ENCODE data around the gene TPCN2.

The TPCN2 gene

GRCh38 chr11:69114811-69115523 lies 66.2 kb downstream of the TPCN2 start:
- DNase-seq: no peak

- no peak for DNase-seq
Observed at GRCh38 chr11:69115586-69116560, 67.1 kb downstream of the TPCN2 start.

- DNase-seq: no peak
Observed at GRCh38 chr11:69116671-69117070, 67.9 kb downstream of the TPCN2 start.

GRCh38 chr11:69119190-69119589 lies 70.5 kb downstream of the TPCN2 start:
- DNase-seq: no peak

DNA sequence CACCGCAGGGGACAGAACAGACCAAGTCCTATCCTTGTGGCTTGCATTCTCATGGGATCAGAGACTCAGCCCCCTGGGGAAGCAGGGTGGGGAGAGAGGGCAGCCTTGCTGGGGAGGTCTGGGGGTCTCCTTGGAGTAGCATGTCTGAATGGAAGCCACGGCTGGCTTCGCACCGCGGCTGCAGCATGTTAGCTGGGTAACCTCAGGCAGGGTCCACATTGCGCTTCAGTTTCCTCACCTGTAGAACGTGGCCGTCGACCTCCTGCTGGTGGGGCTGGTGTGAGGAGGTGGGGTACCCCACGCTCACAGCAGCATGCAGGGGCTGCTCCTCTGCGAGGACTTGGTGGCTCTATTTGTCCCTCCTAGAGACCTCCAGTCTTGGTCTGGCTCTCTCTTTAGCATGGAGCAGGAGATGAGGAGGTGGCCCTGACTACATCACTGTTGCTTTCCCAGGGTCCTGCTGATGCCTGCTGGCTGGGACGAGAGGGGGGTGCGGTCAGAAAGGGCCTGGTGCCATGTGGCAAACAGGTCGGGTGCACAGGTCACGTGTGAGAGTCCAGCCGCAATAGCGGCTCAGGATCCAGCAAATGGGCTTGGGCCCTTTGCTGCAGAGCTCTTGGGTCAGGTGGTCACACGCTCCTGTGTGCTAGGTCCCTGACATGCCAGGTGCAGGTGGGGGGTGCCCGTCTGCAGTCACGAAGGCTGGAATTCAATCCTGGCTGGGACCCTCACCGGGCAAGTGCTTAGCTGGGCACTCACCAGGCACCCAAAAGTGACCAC lies 71.6 kb downstream of the TPCN2 start:
- no peak for DNase-seq

DNA sequence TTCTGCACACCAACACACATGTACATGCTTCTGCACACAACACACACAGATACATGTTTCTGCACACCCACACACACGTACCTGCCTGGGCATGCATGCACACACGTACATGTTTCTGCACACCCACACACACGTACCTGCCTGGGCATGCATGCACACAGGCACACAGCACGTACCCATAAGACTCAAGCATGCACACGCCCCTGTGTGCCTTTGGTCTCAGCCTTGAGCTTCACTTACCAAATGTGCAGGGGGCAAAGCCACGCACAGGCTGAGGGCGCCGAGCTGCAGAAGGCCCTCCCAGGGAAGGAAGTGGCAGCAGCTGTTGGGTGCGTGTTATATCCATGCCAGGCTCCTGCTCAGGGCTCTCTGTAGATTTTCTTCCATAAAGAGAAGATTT lies 72.3 kb downstream of the TPCN2 start:
- no peak for DNase-seq

- no peak for DNase-seq
Observed at GRCh38 chr11:69121621-69122325, 73.0 kb downstream of the TPCN2 start.

DNA sequence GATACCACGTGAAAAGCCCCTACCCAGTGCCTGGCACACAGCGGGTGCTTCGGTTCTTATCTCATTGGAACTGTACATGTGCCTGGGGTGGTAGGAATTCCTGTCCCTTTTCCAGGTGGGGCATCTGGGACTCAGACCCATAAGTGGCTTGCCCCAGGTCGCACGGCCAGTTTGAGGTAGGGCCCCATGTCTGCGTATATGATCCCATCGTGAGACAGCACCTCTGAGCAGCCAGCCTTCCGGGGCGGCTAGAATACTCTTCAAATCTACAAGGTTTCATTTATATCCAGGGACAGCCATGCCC lies 73.5 kb downstream of the TPCN2 start:
- no peak for DNase-seq

DNA sequence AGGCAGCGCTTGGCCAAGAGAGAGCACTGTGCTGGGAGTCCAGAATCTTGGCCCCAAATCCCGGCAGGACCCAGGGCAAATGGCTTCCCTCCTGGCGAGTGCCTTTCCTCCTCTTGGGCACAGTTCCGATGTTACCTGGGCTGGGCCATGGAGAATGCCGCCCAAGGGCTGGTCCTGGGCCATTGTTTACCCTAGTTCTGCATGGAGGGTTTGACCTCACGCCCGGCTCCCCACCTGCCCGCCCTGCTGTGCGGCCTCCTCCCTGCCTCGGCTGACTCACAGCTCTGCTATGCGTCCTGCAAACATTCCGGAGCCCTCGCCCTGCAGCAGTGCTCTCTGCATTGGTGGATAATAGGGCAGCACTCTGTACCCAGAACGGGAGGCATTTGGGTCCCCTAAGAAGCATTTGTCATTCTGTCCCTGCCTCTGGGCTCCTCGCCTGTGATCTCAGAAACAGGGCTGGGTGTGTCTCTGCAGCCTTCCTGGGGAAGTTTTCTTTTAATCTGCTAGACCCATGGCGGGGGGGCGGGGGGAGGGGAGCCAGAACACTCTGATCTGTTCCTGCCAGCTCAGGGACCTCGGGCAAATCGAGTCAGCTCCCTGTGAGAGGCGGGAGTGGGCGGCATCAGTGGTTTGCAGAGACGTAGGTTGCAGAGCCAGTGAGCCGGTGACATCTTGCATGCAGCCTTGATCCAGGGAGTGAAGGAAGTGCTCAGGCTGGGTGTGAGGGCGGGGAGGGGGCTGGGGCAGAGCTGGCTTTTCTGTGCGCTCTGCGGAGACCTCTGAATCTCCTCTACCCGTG lies 74.1 kb downstream of the TPCN2 start:
- peak in 1 of 2 experiments; percentile 38 for DNase-seq

GRCh38 chr11:69123593-69124545 lies 75.1 kb downstream of the TPCN2 start:
- no peak for DNase-seq

DNA sequence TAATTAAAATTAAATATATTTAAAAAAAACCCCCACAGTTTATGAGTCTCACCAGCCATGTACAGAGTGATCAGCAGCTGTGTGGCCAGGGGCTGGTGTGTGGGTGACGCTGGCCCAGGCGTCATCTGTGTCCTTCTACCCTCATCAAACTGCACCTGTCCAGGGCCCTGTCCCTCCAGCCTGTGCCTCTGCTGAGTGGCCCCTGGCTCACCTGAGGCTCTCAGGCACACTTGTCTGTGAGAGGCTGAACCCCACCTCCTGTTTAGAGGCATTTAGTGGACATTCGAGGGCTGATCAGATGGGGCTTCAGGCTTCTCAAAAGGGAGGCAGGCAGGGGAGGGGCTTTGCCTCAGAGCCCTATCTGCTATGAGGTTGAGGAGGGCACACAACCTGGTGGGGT lies 77.1 kb downstream of the TPCN2 start:
- no peak for DNase-seq

- DNase-seq: no peak
Observed at GRCh38 chr11:69126286-69126685, 77.6 kb downstream of the TPCN2 start.

- no peak for DNase-seq
Observed at GRCh38 chr11:69127081-69127850, 78.5 kb downstream of the TPCN2 start.

DNA sequence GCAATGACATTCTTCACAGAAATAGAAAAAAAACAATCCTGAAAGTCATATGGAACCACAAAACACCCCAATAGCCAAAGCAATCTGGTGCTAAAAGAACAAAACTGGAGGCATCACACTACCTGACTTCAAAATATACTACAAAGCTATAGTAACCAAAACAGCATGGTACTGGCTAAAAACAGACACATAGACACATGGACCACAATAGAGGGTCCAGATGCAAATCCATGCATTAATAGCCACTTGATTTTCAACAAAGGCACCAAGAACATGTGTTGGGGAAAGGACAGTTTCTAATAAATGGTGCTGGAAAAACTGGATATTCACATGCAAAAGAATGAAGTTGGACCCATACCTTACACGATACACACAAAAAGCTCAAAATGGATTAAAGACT lies 79.2 kb downstream of the TPCN2 start:
- DNase-seq: no peak

- DNase-seq: no peak
Observed at GRCh38 chr11:69129053-69129452, 80.3 kb downstream of the TPCN2 start.

DNA sequence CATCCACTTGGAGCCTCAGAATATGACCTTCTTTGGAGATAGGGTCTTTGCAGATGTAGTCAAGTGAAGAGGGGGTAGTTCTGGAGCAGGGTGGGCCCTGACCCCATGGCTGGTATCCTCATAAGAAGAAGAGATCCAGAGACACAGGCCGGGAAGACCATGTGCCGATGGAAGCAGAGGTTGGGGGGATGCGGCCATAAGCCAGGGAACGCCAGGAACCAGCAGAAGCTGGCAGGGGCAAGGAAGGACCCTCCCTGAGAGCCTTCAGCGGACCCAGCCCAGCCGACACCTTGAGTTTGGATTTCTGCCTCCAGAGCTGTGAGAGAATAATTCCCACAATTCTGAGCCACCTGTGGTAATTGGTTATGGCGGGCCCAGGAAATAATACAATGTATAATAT lies 80.9 kb downstream of the TPCN2 start:
- DNase-seq: no peak

GRCh38 chr11:69130654-69131053 lies 81.9 kb downstream of the TPCN2 start:
- DNase-seq: no peak

- no peak for DNase-seq
Observed at GRCh38 chr11:69131121-69131566, 82.4 kb downstream of the TPCN2 start.

DNA sequence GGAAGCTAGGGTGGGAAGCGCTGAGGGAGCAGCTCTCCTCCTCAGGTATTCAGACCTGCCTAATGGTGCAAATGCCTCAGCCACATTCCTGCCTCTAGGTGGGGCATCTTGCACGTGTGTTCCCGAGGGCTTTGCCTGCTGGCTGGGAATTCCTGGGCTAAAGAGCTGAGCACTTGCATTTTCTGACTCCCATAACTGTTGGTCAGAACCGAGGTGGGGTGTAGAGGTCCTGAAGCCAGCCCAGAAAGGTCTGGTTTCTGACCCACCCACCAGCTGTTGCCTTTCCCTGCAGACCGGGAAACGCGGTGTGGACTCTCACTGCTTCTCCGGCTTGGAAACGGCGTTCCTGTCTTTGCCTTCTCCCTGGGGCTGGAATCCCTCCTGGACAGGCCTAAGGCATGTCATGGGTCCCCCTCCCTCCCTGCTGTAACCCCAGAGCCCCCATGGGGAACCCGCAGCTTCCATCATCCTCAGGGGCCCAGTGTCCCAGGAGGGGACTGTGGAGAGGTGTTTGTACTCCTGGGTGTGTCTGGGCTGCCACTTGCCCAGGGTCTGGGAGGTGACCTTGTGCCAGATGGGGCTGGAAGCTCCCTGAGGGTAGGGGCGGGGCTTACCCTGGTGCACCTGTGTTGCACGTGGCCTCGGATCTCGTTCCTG lies 83.0 kb downstream of the TPCN2 start:
- DNase-seq: peak; percentile 62 to 75
